Upper lobe of right lung (tissue), 1 donor: ENCODE results near the gene HIVEP3. TPM values are rescaled to one million over a fixed set of nuclear protein-coding genes. Genes with fewer than 3 reads are reported as not detected.

Experiments
- ATAC-seq: fragments of 200-7000 bp; cut with Tn5 transposase; one replicate; pipeline ENCODE4 v1.9.1; 2020; ENCODE audit warnings: mild to moderate bottlenecking, moderate library complexity
- DNase-seq: peaks from one replicate; pipeline ENCODE4 v3.0.0-alpha.2; 2020
- H3K27ac ChIP-seq: fragments of 200-600 bp; one replicate; pipeline ENCODE4 v1.8.0; 2022
- H3K27me3 ChIP-seq: fragments of 200-600 bp; one replicate; pipeline ENCODE4 v1.8.0; 2022; ENCODE audit warnings: mild to moderate bottlenecking
- H3K36me3 ChIP-seq: fragments of 200-600 bp; one replicate; pipeline ENCODE4 v1.8.0; 2022
- H3K4me1 ChIP-seq: fragments of 200-600 bp; one replicate; pipeline ENCODE4 v1.8.0; 2022
- H3K4me3 ChIP-seq: fragments of 200-600 bp; one replicate; pipeline ENCODE4 v1.8.0; 2022; ENCODE audit warnings: mild to moderate bottlenecking
- H3K9me3 ChIP-seq: fragments of 200-600 bp; one replicate; pipeline ENCODE4 v1.8.0; 2022
- intact Hi-C: fragments of 100-400 bp; cut with DNase I; formaldehyde crosslinking; loops from one replicate; pipeline ENCODE4 v1.11.0; 2022
- total RNA-seq: library from RNA; stranded (reverse); fragmentation: NEBNext Ultra II Directional; extraction: Animal tissue kit (Norgen Biotek cat#: 25700); gene quantifications from one replicate; pipeline ENCODE4 v1.2.1, GENCODE V29; 2021
- TF ChIP-seq, protein P1 (sequence below): fragments of 200-600 bp; IDR thresholded peaks from one replicate; pipeline ENCODE4 v1.8.0; 2022; ENCODE audit warnings: antibody characterized with exemption
- donor health status: DM: no; HTN: yes; CAD: no; lungs with severe emphysema.

HIVEP3 gene
- total RNA-seq, 1 donor from 2014 or later, result 16.6 TPM

DNA sequence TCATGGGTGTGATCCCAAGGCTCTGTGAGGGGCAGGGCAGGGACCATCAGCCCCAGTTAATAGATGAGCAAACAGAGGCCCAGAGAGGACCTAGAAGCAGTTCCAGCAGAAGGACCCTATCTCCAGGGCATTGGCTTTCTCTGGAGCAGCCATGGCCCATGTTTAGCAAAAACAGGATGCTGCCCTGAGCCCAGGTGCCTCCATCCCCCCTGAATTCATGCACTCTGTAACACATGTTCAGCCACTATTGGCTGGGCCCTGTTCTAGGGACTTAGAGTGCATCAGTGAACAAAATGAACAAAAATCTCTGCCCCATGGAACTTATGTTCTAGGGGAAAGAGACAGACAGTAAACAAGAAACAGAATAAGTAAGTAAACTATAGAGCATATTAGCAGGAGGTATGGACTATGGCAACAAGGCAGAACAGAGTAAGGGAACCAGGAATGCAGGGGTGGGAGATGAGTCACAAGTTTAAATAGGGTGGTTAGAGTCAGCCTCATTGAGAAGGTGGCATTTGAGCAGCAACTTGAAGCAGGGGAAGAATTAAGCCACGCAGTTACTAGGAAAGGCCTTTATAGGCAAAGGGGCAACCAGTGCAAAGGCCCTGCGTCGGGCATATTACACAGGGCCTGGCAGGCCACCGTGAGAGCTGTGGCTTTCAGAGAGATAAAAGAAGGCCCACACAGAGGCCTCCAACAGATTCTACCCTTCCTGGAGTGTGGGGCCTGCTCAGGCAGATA is 248.3 kb downstream of the HIVEP3 start:
- no peaks in the 10 kb centered on the region for H3K9me3 ChIP-seq
- H3K4me3 ChIP-seq, result no peak overlapping the region
- H3K36me3 ChIP-seq, result no peaks in the 10 kb centered on the region
- H3K4me1 ChIP-seq, result peaks cover 11% of the 10 kb centered on the region
- DNase-seq, result no peak
- H3K27ac ChIP-seq, result no peak overlapping the region
- ATAC-seq, result peak; percentile 53
- intact Hi-C loops, result no loop called here
- H3K27me3 ChIP-seq, result no peaks in the 10 kb centered on the region
- TF ChIP-seq, protein P1, sequence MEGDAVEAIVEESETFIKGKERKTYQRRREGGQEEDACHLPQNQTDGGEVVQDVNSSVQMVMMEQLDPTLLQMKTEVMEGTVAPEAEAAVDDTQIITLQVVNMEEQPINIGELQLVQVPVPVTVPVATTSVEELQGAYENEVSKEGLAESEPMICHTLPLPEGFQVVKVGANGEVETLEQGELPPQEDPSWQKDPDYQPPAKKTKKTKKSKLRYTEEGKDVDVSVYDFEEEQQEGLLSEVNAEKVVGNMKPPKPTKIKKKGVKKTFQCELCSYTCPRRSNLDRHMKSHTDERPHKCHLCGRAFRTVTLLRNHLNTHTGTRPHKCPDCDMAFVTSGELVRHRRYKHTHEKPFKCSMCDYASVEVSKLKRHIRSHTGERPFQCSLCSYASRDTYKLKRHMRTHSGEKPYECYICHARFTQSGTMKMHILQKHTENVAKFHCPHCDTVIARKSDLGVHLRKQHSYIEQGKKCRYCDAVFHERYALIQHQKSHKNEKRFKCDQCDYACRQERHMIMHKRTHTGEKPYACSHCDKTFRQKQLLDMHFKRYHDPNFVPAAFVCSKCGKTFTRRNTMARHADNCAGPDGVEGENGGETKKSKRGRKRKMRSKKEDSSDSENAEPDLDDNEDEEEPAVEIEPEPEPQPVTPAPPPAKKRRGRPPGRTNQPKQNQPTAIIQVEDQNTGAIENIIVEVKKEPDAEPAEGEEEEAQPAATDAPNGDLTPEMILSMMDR, result no peak

DNA sequence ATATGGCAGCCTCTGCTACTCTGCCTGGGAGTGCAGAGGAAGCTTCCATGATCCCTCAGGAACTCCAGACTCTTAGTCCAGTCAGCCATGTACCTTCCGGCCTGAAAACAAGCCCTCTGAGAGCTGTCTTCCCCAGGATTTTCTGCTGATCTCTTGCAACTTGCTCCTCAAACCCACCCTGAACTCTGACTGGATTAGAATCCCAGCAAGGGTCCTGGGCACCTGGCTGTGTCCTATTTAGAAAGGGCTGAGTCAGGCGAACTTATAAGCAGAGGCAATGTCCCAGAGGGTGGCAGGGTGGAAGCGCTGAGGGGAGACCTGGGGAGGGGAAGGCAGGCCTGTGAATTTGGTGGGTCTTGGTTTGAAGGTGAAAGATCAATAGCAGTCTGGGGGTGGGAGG is 249.8 kb downstream of the HIVEP3 start:
- Histone ChIP-seq H3K9me3 (no peaks in the 10 kb centered on the region), H3K4me1 (peaks cover 14% of the 10 kb centered on the region), H3K36me3 (no peaks in the 10 kb centered on the region), H3K4me3 (no peak overlapping the region), H3K27ac (no peak overlapping the region), H3K27me3 (no peaks in the 10 kb centered on the region)
- TF ChIP-seq, protein P1, result no peak
- DNase-seq, result no peak
- intact Hi-C loops, result no loop called here
- ATAC-seq, result no peak

DNA sequence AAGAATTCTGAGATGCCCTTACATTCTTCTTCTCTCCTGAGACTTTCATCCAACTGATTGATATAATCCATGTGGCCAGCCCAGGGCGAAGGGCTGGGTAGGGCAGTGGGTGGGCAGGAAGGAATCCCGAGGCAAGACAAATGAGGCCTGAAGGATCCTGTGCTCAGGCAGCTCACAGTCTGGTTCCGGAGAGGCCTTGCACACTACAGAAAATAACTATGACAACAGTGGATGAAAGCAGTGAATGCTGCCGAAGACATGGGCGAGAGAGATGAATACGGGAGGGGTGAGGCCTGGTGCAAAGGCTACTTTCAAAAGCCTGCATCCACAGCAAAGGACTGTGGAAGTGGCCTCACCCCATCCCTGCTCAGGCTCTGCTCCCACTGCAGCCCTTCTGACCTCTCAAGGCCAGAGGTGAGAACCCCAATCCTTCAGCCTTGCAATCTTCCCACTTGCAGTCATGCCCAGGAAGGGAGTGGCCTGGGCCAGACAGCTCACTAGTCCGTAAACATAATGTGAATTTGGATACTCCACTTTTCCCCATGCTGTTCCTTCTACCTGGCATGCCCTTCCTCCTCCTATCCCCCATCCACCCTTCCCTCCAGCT is 250.6 kb downstream of the HIVEP3 start:
- Histone ChIP-seq H3K4me1 (peaks cover 18% of the 10 kb centered on the region), H3K4me3 (no peak overlapping the region), H3K36me3 (no peaks in the 10 kb centered on the region), H3K27ac (no peak overlapping the region), H3K9me3 (no peaks in the 10 kb centered on the region), H3K27me3 (no peaks in the 10 kb centered on the region)
- TF ChIP-seq, protein P1, result no peak
- ATAC-seq, result no peak
- intact Hi-C loops, result no loop called here
- no peak for DNase-seq

DNA sequence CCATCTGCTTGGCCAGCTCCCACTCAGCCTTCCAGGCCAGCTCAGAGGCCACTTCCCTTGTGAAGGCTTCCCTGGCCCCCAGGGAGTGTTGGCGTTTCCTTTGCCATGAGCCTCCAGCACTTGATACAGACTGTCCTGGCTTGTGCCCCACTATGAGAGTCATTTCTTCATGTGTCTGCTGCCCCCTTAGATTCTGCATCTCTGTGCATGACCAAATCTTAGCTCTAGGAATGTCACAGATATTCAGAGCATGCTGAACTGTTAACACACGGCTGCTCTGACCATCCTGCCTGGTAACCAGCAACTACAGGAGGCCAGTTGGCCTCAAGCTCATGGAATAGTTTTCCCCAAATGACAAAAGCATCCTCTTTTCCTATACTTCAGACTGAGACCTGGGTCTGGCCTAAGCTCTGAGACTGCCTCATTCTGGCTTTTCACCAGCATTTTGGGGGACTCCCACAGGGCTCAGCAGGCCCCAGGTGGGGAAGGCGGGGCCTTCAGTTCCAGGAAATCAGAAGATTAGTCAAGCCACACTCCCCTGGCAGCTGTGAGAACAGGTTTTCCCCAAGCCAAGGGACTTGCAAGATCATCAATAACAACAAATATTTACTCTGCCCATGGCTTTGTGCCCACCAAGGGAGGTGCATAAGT is 251.6 kb downstream of the HIVEP3 start:
- H3K4me3 ChIP-seq, result no peak overlapping the region
- H3K27me3 ChIP-seq, result no peaks in the 10 kb centered on the region
- no peaks in the 10 kb centered on the region for H3K9me3 ChIP-seq
- peaks cover 21% of the 10 kb centered on the region for H3K4me1 ChIP-seq
- no peak for DNase-seq
- H3K27ac ChIP-seq, result no peak overlapping the region
- TF ChIP-seq, protein P1, result no peak
- intact Hi-C loops, result no loop called here
- ATAC-seq, result no peak
- no peaks in the 10 kb centered on the region for H3K36me3 ChIP-seq

DNA sequence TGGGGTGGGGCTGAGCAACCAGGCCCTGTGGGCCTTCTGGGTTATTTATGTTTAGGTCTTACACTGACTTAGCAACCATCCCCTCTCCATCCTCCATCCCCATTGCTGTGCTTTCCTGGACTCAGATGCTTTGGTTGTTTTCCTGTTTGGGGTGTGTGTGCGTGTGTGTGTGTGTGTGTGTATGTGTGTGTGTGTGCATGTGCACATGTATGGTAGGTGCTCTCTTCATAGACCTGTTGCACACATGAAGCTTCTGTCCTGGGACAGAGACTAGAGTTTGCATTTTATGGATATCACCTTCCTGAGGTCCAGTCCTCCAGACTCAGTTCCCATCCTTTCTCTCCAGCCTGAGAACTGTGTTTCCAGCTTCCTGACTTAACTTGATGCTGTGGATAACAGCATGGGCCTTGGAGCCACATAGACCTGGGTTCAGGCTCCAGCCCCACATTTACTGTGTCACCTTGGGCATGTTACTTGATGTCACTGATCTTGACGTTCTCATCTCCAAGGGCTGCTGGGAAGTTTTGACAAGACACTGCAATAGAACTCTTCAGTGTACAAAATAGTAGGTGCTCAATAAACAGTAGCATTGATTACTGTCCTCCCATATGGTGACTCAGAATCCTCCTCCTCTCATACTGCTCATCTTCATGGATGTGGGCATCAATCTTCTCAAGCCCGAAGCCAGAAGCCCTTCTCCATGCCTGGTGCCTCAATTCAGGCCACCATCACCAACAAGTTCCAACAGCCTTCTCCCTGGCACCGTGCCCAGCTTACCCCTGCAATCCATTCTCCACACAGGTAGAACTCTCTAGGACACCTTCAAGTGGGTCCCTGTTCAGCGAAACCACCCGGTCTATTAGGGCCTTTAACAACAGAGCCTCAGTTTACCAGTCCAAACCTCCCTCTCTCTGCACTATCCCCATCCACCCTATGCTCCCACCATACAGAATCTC is 252.5 kb downstream of the HIVEP3 start:
- no peak for ATAC-seq
- no peak for DNase-seq
- intact Hi-C loops, result no loop called here
- no peaks in the 10 kb centered on the region for H3K36me3 ChIP-seq
- no peak overlapping the region for H3K4me3 ChIP-seq
- no peaks in the 10 kb centered on the region for H3K27me3 ChIP-seq
- H3K9me3 ChIP-seq, result no peaks in the 10 kb centered on the region
- TF ChIP-seq, protein P1, result no peak
- H3K27ac ChIP-seq, result no peak overlapping the region
- H3K4me1 ChIP-seq, result peaks cover 25% of the 10 kb centered on the region
